B cell (primary cell): ENCODE measurements around the gene FIG4.

Experiments used
- EZH2 ChIP-seq: IDR thresholded peaks from 2 replicates; pipeline ENCODE4 v1.6.1; 2012; ENCODE audit warnings: borderline replicate concordance, low read depth, mild to moderate bottlenecking, moderate library complexity, low read length; ENCODE audit not compliant: insufficient read depth, poor library complexity, severe bottlenecking
- TF ChIP-seq, protein P1 (sequence below): fragments of 200-600 bp; IDR thresholded peaks from one replicate; pipeline ENCODE4 v1.8.0; 2022; ENCODE audit warnings: antibody characterized with exemption, mild to moderate bottlenecking

DNA sequence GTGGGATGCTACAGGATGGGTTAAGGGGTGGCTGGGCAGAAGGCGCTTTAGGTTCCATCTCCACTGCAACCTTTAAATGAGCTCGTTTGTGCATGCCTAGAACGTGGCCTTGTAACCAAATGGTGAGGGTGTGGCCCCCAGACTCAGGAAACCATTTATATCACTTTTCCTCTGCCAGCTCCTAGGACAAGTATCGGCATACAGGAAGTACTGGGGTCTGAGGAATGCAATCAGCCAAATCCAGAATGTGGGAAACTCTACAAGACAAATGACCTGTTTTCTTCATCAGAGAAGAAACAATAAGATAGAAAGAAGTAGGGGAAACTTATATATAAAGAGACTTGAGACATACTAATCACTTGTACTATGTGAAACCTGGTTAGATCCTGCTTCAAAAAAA is 21.3 kb upstream of the FIG4 start:
- TF ChIP-seq, protein P1, sequence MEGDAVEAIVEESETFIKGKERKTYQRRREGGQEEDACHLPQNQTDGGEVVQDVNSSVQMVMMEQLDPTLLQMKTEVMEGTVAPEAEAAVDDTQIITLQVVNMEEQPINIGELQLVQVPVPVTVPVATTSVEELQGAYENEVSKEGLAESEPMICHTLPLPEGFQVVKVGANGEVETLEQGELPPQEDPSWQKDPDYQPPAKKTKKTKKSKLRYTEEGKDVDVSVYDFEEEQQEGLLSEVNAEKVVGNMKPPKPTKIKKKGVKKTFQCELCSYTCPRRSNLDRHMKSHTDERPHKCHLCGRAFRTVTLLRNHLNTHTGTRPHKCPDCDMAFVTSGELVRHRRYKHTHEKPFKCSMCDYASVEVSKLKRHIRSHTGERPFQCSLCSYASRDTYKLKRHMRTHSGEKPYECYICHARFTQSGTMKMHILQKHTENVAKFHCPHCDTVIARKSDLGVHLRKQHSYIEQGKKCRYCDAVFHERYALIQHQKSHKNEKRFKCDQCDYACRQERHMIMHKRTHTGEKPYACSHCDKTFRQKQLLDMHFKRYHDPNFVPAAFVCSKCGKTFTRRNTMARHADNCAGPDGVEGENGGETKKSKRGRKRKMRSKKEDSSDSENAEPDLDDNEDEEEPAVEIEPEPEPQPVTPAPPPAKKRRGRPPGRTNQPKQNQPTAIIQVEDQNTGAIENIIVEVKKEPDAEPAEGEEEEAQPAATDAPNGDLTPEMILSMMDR: no peak
- no peak for TF ChIP-seq EZH2
